HepG2 (cell line): ENCODE results near the gene DPH2. TPM values are rescaled to one million over a fixed set of nuclear protein-coding genes. Genes with fewer than 3 reads are reported as not detected.

ENCODE experiments used
- FLYWCH1 ChIP-seq: sonication (generic); formaldehyde crosslinking; IDR thresholded peaks from 2 replicates; pipeline ENCODE4 v1.8.1; 2023; ENCODE audit warnings: mild to moderate bottlenecking, missing genetic modification reagents
- KLF11 ChIP-seq: IDR thresholded peaks from 2 replicates; pipeline ENCODE4 v1.6.1; 2016; ENCODE audit warnings: missing compliant biosample characterization
- LRRFIP1 ChIP-seq: sonication (generic); formaldehyde crosslinking; conservative IDR thresholded peaks from 2 replicates; pipeline ENCODE4 v1.4.0; 2020; ENCODE audit warnings: missing genetic modification reagents
- NCOA2 ChIP-seq: sonication (generic); formaldehyde crosslinking; IDR thresholded peaks from 2 replicates; pipeline ENCODE4 v1.8.0; 2022; ENCODE audit warnings: inconsistent platforms
- NFE2 ChIP-seq: sonication (generic); formaldehyde crosslinking; IDR thresholded peaks from 2 replicates; pipeline ENCODE4 v1.4.0; 2020; ENCODE audit warnings: missing genetic modification reagents
- NFKB2 ChIP-seq: sonication (generic); formaldehyde crosslinking; IDR thresholded peaks from 2 replicates; pipeline ENCODE4 v1.4.0; 2020; ENCODE audit warnings: missing genetic modification reagents, borderline replicate concordance
- PBX3 ChIP-seq: sonication (generic); formaldehyde crosslinking; IDR thresholded peaks from 2 replicates; pipeline ENCODE4 v1.8.1; 2023; ENCODE audit warnings: missing genetic modification reagents, inconsistent platforms, borderline replicate concordance
- SMYD3 ChIP-seq: sonication (generic); formaldehyde crosslinking; IDR thresholded peaks from 2 replicates; pipeline ENCODE4 v1.8.1; 2023; ENCODE audit warnings: mild to moderate bottlenecking, missing genetic modification reagents
- UBTF ChIP-seq: sonication (generic); formaldehyde crosslinking; IDR thresholded peaks from 2 replicates; pipeline ENCODE4 v1.4.0; 2020; ENCODE audit warnings: mild to moderate bottlenecking, missing genetic modification reagents
- ZNF724P ChIP-seq: sonication (generic); formaldehyde crosslinking; IDR thresholded peaks from 2 replicates; pipeline ENCODE4 v1.8.0; 2022; ENCODE audit warnings: missing genetic modification reagents, borderline replicate concordance
- polyA plus RNA-seq, 8 experiments: library from polyadenylated mRNA; depleted of rRNA in 3 of 8; stranded (reverse) in 7 of 8; unstranded in 1 of 8; fragments of >200 nt; fragmentation: Illumina TruSeq in 4 of 8; extraction: Trizol in 4 of 8; gene quantifications; 2 replicates each; pipeline versions ENCODE4 v1.2.1 to v1.2.3, GENCODE V29; 2011 to 2016; ENCODE audit warnings: low read depth in 4 of 8, missing spikeins in 1 of 8, mixed read lengths in 1 of 8; ENCODE audit not compliant: insufficient read depth in 1 of 8
- total RNA-seq, 5 experiments: library from RNA; depleted of rRNA; stranded (reverse); fragments of >200 nt; fragmentation: Illumina TruSeq; extraction: Trizol; gene quantifications; 2 replicates each; pipeline ENCODE4 v1.2.3, GENCODE V29; 2016; ENCODE audit warnings: low read depth in 1 of 5
- TF ChIP-seq, protein P1 (sequence below): IDR thresholded peaks from 2 replicates; pipeline ENCODE4 v1.6.1; 2016; ENCODE audit warnings: low read depth, missing genetic modification reagents, missing compliant biosample characterization
- TF ChIP-seq, protein P2 (sequence below): sonication (generic); formaldehyde crosslinking; conservative IDR thresholded peaks from 2 replicates; pipeline ENCODE4 v1.8.1; 2023; ENCODE audit warnings: missing genetic modification reagents

DPH2 gene
- total and polyA plus RNA-seq, 2 of the 13 experiments (the other 11 are each of a cell fraction or from before 2014, with no cell fraction given), result 32.2 to 38.3 TPM

DNA sequence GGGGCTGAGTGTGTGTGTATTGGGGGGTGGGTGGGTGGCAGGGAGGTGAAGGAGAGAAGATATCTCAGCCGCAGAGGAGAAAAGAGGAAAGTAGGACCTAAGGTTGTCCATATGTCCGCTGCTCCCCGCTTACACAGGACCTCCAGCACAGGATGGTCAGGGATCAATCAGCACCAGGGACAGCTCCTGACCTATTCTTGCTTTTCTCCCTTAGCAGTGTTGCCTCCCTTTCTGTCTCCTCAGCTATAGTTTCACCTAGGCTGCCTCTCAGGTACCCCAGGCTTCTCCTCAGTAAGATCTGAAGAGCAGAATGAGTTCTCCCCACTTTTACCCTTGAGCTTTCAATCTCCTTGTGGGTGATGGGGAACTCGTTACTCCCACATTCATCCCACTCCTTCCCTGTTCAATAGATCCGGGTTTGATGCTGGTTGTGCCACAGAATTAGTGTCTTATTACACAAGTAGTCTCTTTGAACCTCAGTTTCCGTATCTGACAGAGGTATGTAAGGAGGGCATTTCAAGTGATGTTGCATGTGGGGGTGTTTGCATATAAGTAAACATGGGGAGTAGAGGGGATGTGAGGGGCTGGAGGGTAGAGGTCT is 1.4 kb upstream of the DPH2 start (continued):
- TF ChIP-seq, protein P1, sequence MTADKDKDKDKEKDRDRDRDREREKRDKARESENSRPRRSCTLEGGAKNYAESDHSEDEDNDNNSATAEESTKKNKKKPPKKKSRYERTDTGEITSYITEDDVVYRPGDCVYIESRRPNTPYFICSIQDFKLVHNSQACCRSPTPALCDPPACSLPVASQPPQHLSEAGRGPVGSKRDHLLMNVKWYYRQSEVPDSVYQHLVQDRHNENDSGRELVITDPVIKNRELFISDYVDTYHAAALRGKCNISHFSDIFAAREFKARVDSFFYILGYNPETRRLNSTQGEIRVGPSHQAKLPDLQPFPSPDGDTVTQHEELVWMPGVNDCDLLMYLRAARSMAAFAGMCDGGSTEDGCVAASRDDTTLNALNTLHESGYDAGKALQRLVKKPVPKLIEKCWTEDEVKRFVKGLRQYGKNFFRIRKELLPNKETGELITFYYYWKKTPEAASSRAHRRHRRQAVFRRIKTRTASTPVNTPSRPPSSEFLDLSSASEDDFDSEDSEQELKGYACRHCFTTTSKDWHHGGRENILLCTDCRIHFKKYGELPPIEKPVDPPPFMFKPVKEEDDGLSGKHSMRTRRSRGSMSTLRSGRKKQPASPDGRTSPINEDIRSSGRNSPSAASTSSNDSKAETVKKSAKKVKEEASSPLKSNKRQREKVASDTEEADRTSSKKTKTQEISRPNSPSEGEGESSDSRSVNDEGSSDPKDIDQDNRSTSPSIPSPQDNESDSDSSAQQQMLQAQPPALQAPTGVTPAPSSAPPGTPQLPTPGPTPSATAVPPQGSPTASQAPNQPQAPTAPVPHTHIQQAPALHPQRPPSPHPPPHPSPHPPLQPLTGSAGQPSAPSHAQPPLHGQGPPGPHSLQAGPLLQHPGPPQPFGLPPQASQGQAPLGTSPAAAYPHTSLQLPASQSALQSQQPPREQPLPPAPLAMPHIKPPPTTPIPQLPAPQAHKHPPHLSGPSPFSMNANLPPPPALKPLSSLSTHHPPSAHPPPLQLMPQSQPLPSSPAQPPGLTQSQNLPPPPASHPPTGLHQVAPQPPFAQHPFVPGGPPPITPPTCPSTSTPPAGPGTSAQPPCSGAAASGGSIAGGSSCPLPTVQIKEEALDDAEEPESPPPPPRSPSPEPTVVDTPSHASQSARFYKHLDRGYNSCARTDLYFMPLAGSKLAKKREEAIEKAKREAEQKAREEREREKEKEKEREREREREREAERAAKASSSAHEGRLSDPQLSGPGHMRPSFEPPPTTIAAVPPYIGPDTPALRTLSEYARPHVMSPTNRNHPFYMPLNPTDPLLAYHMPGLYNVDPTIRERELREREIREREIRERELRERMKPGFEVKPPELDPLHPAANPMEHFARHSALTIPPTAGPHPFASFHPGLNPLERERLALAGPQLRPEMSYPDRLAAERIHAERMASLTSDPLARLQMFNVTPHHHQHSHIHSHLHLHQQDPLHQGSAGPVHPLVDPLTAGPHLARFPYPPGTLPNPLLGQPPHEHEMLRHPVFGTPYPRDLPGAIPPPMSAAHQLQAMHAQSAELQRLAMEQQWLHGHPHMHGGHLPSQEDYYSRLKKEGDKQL (CRISPR knock-in tag), result no peak
- TF ChIP-seq KLF11 (CRISPR knock-in tag), result peak; percentile 40; the same call in 1 of the 2 replicates
- TF ChIP-seq, protein P2, sequence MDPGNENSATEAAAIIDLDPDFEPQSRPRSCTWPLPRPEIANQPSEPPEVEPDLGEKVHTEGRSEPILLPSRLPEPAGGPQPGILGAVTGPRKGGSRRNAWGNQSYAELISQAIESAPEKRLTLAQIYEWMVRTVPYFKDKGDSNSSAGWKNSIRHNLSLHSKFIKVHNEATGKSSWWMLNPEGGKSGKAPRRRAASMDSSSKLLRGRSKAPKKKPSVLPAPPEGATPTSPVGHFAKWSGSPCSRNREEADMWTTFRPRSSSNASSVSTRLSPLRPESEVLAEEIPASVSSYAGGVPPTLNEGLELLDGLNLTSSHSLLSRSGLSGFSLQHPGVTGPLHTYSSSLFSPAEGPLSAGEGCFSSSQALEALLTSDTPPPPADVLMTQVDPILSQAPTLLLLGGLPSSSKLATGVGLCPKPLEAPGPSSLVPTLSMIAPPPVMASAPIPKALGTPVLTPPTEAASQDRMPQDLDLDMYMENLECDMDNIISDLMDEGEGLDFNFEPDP (CRISPR knock-in tag), result no peak
- no peak for TF ChIP-seq NFE2
- no peak for TF ChIP-seq SMYD3 (CRISPR knock-in tag)
- 0 out of 2 replicates have a peak, but pooled peaks have one; percentile 60 for TF ChIP-seq PBX3
- no peak for TF ChIP-seq NCOA2
- TF ChIP-seq FLYWCH1, result no peak
- TF ChIP-seq ZNF724P, result no peak
- no peak for TF ChIP-seq LRRFIP1 (CRISPR knock-in tag)
- TF ChIP-seq NFKB2 (CRISPR knock-in tag), result no peak
- TF ChIP-seq UBTF (CRISPR knock-in tag), result no peak
